Subcutaneous abdominal adipose tissue (tissue), 5 donors: Measurements from ENCODE around the gene UBXN1.
"Not testable (repeated sequence)": the region's sequence is repeated elsewhere in the genome, so short reads cannot be mapped to it uniquely, and the experiment has no call there.

Source experiments
- H3K27ac ChIP-seq: one replicate; pipeline ENCODE4 v1.7.0; 2013; ENCODE audit warnings: low read depth, mild to moderate bottlenecking, inconsistent platforms, low read length, moderate library complexity
- H3K27me3 ChIP-seq, 5 donors: one replicate each; pipeline ENCODE4 v1.7.0; 2013; ENCODE audit warnings: low read length in 5 of 5, inconsistent platforms in 1 of 5; ENCODE audit not compliant: control insufficient read depth in 5 of 5, insufficient read depth in 4 of 5
- H3K36me3 ChIP-seq, 5 donors: one replicate each; pipeline ENCODE4 v1.7.0; 2013; ENCODE audit warnings: low read length in 5 of 5; ENCODE audit not compliant: control insufficient read depth in 5 of 5, insufficient read depth in 5 of 5
- H3K4me1 ChIP-seq, 5 donors: one replicate each; pipeline ENCODE4 v1.7.0; 2013; ENCODE audit warnings: low read length in 5 of 5, mild to moderate bottlenecking in 3 of 5, moderate library complexity in 1 of 5; ENCODE audit not compliant: control insufficient read depth in 5 of 5, insufficient read depth in 5 of 5
- H3K4me3 ChIP-seq, 5 donors: one replicate each; pipeline ENCODE4 v1.7.0; 2013; ENCODE audit warnings: low read length in 5 of 5, low read depth in 1 of 5
- H3K9ac ChIP-seq, 5 donors: one replicate each; pipeline ENCODE4 v1.7.0; 2013; ENCODE audit warnings: low read length in 5 of 5, mild to moderate bottlenecking in 4 of 5, moderate library complexity in 3 of 5
- H3K9me3 ChIP-seq, 5 donors: one replicate each; pipeline ENCODE4 v1.7.0; 2013; ENCODE audit warnings: low read length in 5 of 5; ENCODE audit not compliant: control insufficient read depth in 5 of 5
- donor health status: healthy.
- donor health status: healthy.
- donor health status: healthy.
- donor health status: healthy.
- donor health status: healthy.

Gene UBXN1

DNA sequence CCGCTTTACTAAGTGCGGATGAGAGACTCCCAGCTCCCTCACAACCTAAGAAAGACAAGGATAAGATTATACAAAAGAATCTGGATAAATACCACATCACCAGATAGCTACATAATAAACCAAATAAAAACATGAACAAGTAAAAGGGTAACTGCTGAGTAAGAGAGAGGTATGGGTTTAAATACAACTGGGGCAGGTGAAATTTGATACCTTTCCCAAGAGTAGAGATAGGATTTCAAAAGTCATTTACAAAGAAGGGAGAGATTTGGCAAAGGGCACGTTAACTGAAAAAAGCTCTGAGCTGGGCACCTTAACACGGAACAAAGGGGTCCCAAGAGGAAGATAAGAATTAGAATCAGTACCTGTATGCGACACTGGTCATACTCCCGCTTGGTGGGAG is 1.7 kb downstream of the UBXN1 start:
- H3K27me3 ChIP-seq: no peaks in the 10 kb centered on the region
- H3K27ac ChIP-seq: peak overlapping the region; percentile 98
- H3K4me1 ChIP-seq: peaks cover 10 to 49% (median 35%) of the 10 kb centered on the region in 5 donors
- H3K4me3 ChIP-seq: no peak overlapping the region
- no peaks in the 10 kb centered on the region for H3K9me3 ChIP-seq
- H3K36me3 ChIP-seq: peaks cover 12 to 38% (median 25%) of the 10 kb centered on the region in 5 donors
- peak overlapping the region in 3 of 5 donors; percentile 97 to 98 (median 98) for H3K9ac ChIP-seq

DNA sequence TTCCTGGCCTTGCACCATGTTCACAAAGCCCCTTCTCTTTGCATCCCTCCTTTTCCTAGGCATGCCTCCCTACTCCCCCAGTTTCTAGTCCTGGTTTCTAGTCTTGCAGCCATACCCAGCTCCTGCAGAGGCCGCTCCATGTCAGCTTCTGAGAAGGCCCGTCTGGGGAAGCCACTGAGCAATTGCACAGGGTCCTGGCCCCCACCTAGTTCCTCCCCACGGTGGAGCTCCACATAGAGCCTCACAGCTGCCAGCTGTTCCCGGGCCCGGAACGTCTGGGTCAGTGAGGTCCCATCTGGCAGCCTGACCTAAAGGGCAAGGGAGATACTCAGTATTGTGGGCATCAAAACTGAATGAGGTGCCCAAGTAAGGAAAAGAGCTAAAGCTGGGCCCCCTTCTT is 2.2 kb downstream of the UBXN1 start:
- Histone ChIP-seq H3K9me3 (no peaks in the 10 kb centered on the region), H3K4me1 (peaks cover 10 to 53% (median 40%) of the 10 kb centered on the region in 5 donors), H3K9ac (peak overlapping the region in 2 of 5 donors; percentile 45 to 98), H3K27me3 (no peaks in the 10 kb centered on the region), H3K4me3 (no peak overlapping the region), H3K36me3 (peaks cover 12 to 38% (median 25%) of the 10 kb centered on the region in 5 donors), H3K27ac (peak overlapping the region; percentile 98)

DNA sequence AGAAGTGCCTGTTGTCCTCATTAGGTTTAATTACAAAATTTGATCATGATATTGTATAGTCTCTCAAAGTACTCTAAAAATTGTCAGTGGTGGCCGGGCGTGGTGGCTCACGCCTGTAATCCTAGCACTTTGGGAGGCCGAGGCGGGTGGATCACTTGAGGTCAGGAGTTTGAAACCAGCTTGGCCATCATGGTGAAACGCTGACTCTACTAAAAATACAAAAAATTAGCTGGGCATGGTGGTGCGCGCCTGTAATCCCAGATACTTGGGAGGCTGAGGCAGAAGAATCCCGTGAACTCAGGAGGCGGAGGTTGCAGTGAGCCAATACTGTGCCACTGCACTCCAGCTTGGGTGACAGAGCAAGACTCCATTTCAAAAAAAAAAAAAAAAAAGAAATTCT is 3.5 kb downstream of the UBXN1 start:
- H3K9ac ChIP-seq, H3K9me3 ChIP-seq, H3K4me3 ChIP-seq, H3K27me3 ChIP-seq, H3K27ac ChIP-seq: not testable (repeated sequence)
- H3K36me3 ChIP-seq: peaks cover 12 to 38% (median 25%) of the 10 kb centered on the region in 5 donors
- H3K4me1 ChIP-seq: peaks cover 8 to 51% (median 40%) of the 10 kb centered on the region in 5 donors

DNA sequence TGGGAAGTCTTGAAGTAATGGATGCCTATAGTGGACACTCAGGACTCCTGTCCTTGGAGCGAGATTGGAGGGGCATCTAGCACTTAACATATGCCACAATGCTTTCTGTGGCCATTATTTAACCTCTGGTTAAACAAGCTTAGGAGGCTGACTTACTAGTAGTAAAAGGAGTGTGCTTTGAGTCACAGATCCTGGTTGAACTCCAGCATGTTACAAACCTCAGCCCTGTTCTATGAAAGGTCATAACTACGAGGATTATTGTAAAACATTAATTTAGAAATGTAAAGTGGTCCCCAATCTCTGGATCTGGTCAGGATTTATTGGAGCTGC is 5.7 kb downstream of the UBXN1 start:
- no peaks in the 10 kb centered on the region for H3K9me3 ChIP-seq
- peaks cover 1 to 49% (median 39%) of the 10 kb centered on the region in 5 donors for H3K4me1 ChIP-seq
- H3K27ac ChIP-seq: no peak overlapping the region
- peaks cover 12 to 43% (median 25%) of the 10 kb centered on the region in 5 donors for H3K36me3 ChIP-seq
- H3K27me3 ChIP-seq: no peaks in the 10 kb centered on the region
- H3K4me3 ChIP-seq: no peak overlapping the region
- H3K9ac ChIP-seq: peak overlapping the region in 2 of 5 donors; percentile 30 to 83

GRCh38 chr11:62671608-62672389 is 7.1 kb downstream of the UBXN1 start, which contains the start of the genes LBHD1 and UQCC3:
TSS of gene LBHD1 (minus strand) at chr11:62672267. CDS start at chr11:62670031, 2,236 bp downstream.
TSS of gene UQCC3 (plus strand) at chr11:62671673. CDS start at chr11:62671746, 73 bp downstream.
- Histone ChIP-seq H3K27me3 (no peaks in the 10 kb centered on the region), H3K4me1 (peaks cover under 1 to 46% (median 36%) of the 10 kb centered on the region in 5 donors), H3K27ac (peak within 1 kb of the TSS; percentile 89), H3K4me3 (peak within 1 kb of the TSS; percentile 81 to 98 (median 94)), H3K36me3 (peaks cover 8 to 38% (median 18%) of the 10 kb centered on the region in 5 donors), H3K9me3 (no peaks in the 10 kb centered on the region), H3K9ac (peak within 1 kb of the TSS; percentile 83 to 91 (median 84))

DNA sequence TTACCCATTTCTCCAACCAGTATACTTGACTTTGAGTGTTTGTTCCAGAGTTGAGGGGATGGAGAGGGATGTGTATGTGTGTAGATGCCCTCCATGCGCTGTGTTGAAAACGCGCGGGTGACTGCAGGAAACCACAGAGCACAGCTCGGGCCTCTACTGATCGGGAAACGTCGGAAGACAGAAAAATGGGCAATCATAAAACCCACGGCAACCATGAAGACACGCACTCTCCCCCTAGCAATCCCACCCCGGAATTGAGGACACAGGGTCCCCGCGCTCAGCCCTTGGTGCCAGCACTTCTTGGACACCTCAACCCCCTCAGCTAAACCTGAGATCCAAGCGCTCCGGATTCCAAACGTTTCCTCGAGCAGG is 7.7 kb downstream of the UBXN1 start:
- peaks cover 5 to 35% (median 15%) of the 10 kb centered on the region in 5 donors for H3K36me3 ChIP-seq
- H3K27me3 ChIP-seq: no peaks in the 10 kb centered on the region
- peak overlapping the region; percentile 81 to 98 (median 94) for H3K4me3 ChIP-seq
- peak overlapping the region; percentile 83 to 91 (median 84) for H3K9ac ChIP-seq
- H3K9me3 ChIP-seq: no peaks in the 10 kb centered on the region
- H3K4me1 ChIP-seq: peaks cover 3 to 50% (median 42%) of the 10 kb centered on the region in 5 donors
- peak overlapping the region; percentile 89 for H3K27ac ChIP-seq

GRCh38 chr11:62669420-62670161 is 9.3 kb downstream of the UBXN1 start:
- Histone ChIP-seq H3K9me3 (no peaks in the 10 kb centered on the region), H3K36me3 (peaks cover under 1 to 30% (median 13%) of the 10 kb centered on the region in 5 donors), H3K4me3 (no peak overlapping the region), H3K9ac (peak overlapping the region in 1 of 5 donors; percentile 45), H3K27me3 (no peaks in the 10 kb centered on the region), H3K27ac (no peak overlapping the region), H3K4me1 (peaks cover 4 to 64% (median 53%) of the 10 kb centered on the region in 5 donors)

- H3K27me3 ChIP-seq: no peaks in the 10 kb centered on the region
- no peak overlapping the region for H3K9ac ChIP-seq
- no peak overlapping the region for H3K4me3 ChIP-seq
- peaks cover 0 to 24% (median 14%) of the 10 kb centered on the region in 5 donors for H3K36me3 ChIP-seq
- no peak overlapping the region for H3K27ac ChIP-seq
- H3K9me3 ChIP-seq: no peaks in the 10 kb centered on the region
- H3K4me1 ChIP-seq: peaks cover 4 to 62% (median 49%) of the 10 kb centered on the region in 5 donors
These were observed 11.4 kb downstream of the UBXN1 start for GRCh38 chr11:62667460-62667859.

DNA sequence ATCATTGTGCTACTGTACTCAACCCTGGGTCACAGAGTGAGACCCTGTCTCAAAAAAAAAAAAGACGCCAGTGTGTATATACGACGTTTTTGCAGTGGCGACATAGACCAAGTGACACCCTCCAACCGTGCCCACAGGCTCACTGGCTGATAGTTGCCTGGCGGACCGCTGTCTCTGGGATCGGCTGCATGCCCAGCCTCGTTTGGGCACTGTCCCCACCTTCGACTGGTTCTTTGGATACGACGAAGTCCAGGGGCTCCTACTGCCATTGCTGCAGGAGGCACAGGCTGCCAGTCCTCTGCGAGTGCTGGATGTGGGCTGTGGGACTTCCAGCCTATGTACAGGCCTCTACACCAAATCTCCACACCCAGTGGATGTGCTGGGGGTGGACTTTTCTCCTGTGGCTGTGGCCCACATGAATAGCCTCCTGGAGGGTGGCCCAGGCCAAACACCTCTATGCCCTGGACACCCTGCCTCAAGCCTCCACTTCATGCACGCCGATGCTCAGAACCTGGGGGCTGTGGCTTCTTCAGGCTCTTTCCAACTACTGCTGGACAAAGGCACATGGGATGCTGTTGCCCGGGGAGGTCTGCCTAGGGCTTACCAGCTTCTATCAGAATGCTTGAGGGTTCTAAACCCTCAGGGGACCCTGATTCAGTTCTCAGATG is 12.5 kb downstream of the UBXN1 start:
- peaks cover 4 to 54% (median 44%) of the 10 kb centered on the region in 5 donors for H3K4me1 ChIP-seq

More for the DNA sequence above, 12.5 kb downstream of the UBXN1 start:
- Histone ChIP-seq H3K27ac (peak overlapping the region; percentile 90), H3K4me3 (peak overlapping the region; percentile 82 to 97 (median 94)), H3K36me3 (peaks cover 0 to 27% (median 15%) of the 10 kb centered on the region in 5 donors), H3K9ac (peak overlapping the region in 4 of 5 donors; percentile 73 to 89 (median 84)), H3K9me3 (no peaks in the 10 kb centered on the region), H3K27me3 (no peaks in the 10 kb centered on the region)
